ENCODE measurements around the gene ZNF668. TPM values are rescaled to one million over a fixed set of nuclear protein-coding genes. Genes with fewer than 3 reads are reported as not detected.

ZNF668 gene
- total and polyA plus RNA-seq, 2 of the 13 experiments (the other 11 are each of a cell fraction or from before 2014, with no cell fraction given) = 3.8 to 9.8 TPM

DNA sequence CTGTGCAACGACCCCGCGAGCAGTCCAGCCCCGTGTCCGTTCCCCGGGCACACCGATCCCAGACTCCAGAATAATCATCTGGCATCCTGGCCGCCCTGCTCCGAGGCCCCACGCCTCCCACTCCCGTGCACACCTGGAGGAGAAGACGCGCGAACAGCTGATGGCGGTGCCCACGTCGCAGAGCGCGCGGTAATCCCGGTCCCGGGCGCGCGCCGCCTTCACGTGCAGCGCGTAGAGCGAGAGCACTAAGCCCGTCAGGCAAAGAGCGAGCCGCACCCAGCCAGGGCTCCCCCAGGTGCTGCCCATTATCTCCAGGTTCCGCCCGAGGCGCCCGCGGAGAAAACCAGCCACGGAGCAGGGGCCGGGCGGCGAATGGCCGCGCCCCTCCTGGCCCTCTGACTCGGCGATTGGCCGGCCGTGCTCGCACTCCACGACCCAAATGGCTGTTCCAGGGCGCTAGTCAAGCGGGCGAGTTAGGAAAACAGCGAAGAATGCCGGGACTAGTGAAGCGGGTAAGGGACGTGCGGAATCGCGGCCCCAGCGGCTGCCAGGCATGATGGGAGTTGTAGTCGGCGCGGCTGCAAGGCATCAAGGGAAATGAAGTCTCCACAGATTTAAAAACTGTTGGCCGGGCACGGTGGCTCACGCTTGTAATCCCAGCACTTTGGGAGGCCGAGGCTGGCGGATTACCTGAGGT, 20.5 kb upstream of the ZNF668 start, which contains the start of gene VKORC1 (continued):
- TF ChIP-seq, protein P1, sequence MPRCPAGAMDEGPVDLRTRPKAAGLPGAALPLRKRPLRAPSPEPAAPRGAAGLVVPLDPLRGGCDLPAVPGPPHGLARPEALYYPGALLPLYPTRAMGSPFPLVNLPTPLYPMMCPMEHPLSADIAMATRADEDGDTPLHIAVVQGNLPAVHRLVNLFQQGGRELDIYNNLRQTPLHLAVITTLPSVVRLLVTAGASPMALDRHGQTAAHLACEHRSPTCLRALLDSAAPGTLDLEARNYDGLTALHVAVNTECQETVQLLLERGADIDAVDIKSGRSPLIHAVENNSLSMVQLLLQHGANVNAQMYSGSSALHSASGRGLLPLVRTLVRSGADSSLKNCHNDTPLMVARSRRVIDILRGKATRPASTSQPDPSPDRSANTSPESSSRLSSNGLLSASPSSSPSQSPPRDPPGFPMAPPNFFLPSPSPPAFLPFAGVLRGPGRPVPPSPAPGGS (CRISPR knock-in tag; IDR thresholded peaks at IDR 0.05) = peak; percentile 21; the same call in 1 of the 2 replicates
- TF ChIP-seq RBM22 (optimal IDR thresholded peaks at IDR 0.05; ENCODE audit: low read length) (no peak), TSC22D2 (CRISPR knock-in tag; IDR thresholded peaks at IDR 0.05; ENCODE audit: borderline replicate concordance) (peak; percentile 86; the same call in 1 of the 2 replicates), ZFX (CRISPR knock-in tag; IDR thresholded peaks at IDR 0.05; ENCODE audit: low read depth) (peak; percentile 71), ZNF652 (CRISPR knock-in tag; IDR thresholded peaks at IDR 0.05; ENCODE audit: borderline replicate concordance, low read depth) (peak; percentile 17; the same call in 1 of the 2 replicates), ZSCAN25 (CRISPR knock-in tag; IDR thresholded peaks at IDR 0.05) (no peak), KDM5B (CRISPR knock-in tag; IDR thresholded peaks at IDR 0.05; ENCODE audit: borderline replicate concordance) (peak; percentile 97), SIN3B (IDR thresholded peaks at IDR 0.05; ENCODE audit: low read length) (no peak), KDM2A (CRISPR knock-in tag; IDR thresholded peaks at IDR 0.05; ENCODE audit: borderline replicate concordance, low read depth) (peak; percentile 91), ZNF383 (CRISPR knock-in tag; IDR thresholded peaks at IDR 0.05; ENCODE audit: borderline replicate concordance) (no peak), ZNF501 (CRISPR knock-in tag; IDR thresholded peaks at IDR 0.05) (peak; percentile 97), ZNF180 (CRISPR knock-in tag; IDR thresholded peaks at IDR 0.05; ENCODE audit: borderline replicate concordance, low read depth) (no peak), THAP11 (CRISPR knock-in tag; IDR thresholded peaks at IDR 0.05) (peak; percentile 99), ZNF614 (CRISPR knock-in tag; IDR thresholded peaks at IDR 0.05; ENCODE audit: borderline replicate concordance) (peak; percentile 57; the same call in 1 of the 2 replicates), ZNF263 (CRISPR knock-in tag; IDR thresholded peaks at IDR 0.05) (no peak; the same call in 1 of the 2 replicates), KAT2B (IDR thresholded peaks at IDR 0.05; ENCODE audit: borderline replicate concordance, low read depth, low read length) (no peak)
- TF ChIP-seq, protein P2, sequence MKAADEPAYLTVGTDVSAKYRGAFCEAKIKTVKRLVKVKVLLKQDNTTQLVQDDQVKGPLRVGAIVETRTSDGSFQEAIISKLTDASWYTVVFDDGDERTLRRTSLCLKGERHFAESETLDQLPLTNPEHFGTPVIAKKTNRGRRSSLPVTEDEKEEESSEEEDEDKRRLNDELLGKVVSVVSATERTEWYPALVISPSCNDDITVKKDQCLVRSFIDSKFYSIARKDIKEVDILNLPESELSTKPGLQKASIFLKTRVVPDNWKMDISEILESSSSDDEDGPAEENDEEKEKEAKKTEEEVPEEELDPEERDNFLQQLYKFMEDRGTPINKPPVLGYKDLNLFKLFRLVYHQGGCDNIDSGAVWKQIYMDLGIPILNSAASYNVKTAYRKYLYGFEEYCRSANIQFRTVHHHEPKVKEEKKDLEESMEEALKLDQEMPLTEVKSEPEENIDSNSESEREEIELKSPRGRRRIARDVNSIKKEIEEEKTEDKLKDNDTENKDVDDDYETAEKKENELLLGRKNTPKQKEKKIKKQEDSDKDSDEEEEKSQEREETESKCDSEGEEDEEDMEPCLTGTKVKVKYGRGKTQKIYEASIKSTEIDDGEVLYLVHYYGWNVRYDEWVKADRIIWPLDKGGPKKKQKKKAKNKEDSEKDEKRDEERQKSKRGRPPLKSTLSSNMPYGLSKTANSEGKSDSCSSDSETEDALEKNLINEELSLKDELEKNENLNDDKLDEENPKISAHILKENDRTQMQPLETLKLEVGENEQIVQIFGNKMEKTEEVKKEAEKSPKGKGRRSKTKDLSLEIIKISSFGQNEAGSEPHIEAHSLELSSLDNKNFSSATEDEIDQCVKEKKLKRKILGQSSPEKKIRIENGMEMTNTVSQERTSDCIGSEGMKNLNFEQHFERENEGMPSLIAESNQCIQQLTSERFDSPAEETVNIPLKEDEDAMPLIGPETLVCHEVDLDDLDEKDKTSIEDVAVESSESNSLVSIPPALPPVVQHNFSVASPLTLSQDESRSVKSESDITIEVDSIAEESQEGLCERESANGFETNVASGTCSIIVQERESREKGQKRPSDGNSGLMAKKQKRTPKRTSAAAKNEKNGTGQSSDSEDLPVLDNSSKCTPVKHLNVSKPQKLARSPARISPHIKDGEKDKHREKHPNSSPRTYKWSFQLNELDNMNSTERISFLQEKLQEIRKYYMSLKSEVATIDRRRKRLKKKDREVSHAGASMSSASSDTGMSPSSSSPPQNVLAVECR (CRISPR knock-in tag; IDR thresholded peaks at IDR 0.05; ENCODE audit: borderline replicate concordance) = peak; percentile 93; the same call in 1 of the 2 replicates
- TF ChIP-seq, protein P3, sequence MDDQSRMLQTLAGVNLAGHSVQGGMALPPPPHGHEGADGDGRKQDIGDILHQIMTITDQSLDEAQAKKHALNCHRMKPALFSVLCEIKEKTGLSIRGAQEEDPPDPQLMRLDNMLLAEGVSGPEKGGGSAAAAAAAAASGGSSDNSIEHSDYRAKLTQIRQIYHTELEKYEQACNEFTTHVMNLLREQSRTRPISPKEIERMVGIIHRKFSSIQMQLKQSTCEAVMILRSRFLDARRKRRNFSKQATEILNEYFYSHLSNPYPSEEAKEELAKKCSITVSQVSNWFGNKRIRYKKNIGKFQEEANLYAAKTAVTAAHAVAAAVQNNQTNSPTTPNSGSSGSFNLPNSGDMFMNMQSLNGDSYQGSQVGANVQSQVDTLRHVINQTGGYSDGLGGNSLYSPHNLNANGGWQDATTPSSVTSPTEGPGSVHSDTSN (CRISPR knock-in tag; IDR thresholded peaks at IDR 0.05; ENCODE audit: borderline replicate concordance) = peak; percentile 67; the same call in 1 of the 2 replicates
- TF ChIP-seq, protein P4, sequence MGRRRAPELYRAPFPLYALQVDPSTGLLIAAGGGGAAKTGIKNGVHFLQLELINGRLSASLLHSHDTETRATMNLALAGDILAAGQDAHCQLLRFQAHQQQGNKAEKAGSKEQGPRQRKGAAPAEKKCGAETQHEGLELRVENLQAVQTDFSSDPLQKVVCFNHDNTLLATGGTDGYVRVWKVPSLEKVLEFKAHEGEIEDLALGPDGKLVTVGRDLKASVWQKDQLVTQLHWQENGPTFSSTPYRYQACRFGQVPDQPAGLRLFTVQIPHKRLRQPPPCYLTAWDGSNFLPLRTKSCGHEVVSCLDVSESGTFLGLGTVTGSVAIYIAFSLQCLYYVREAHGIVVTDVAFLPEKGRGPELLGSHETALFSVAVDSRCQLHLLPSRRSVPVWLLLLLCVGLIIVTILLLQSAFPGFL (CRISPR knock-in tag; IDR thresholded peaks at IDR 0.05) = no peak
- TF ChIP-seq, protein P5, sequence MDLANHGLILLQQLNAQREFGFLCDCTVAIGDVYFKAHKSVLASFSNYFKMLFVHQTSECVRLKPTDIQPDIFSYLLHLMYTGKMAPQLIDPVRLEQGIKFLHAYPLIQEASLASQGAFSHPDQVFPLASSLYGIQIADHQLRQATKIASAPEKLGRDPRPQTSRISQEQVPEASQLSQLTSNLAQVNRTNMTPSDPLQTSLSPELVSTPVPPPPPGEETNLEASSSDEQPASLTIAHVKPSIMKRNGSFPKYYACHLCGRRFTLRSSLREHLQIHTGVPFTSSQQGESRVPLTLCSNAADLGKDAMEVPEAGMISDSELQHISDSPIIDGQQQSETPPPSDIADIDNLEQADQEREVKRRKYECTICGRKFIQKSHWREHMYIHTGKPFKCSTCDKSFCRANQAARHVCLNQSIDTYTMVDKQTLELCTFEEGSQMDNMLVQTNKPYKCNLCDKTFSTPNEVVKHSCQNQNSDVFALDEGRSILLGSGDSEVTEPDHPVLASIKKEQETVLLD (CRISPR knock-in tag; IDR thresholded peaks at IDR 0.05; ENCODE audit: low read depth) = peak; percentile 71

Measured in HepG2 (cell line).